Stimulated activated effector memory CD8-positive, alpha-beta T cell treated with anti-CD3 and anti-CD28 coated beads, Interleukin-12 subunit alpha, Interleukin-12 subunit beta, amount 100 ng/mL, for 72 hours (primary cell): ENCODE results near the gene PRKN.
"Not testable (repeated sequence)": the region's sequence is repeated elsewhere in the genome, so short reads cannot be mapped to it uniquely, and the experiment has no call there.

ENCODE experiments used
- ATAC-seq: fragments of 150-1000 bp; cut with Tn5 transposase; 2 replicates; pipeline ENCODE4 v1.10.0; 2021
- DNase-seq, 2 donors: peaks; one replicate each; pipeline ENCODE4 v3.0.0; 2021 to 2022; ENCODE audit warnings: low spot score in 2 of 2
- H3K27ac Mint-ChIP-seq: one replicate; pipeline ENCODE4 v1.8.0; 2022; ENCODE audit warnings: mild to moderate bottlenecking, mixed read lengths
- H3K36me3 Mint-ChIP-seq: one replicate; pipeline ENCODE4 v1.8.0; 2022; ENCODE audit warnings: mild to moderate bottlenecking, mixed read lengths
- H3K4me1 Mint-ChIP-seq: one replicate; pipeline ENCODE4 v1.8.0; 2022; ENCODE audit warnings: mixed read lengths
- H3K4me3 Mint-ChIP-seq: one replicate; pipeline ENCODE4 v1.8.0; 2022; ENCODE audit warnings: mild to moderate bottlenecking, mixed read lengths
- H3K9me3 Mint-ChIP-seq: one replicate; pipeline ENCODE4 v1.8.0; 2022; ENCODE audit warnings: mixed read lengths

Gene PRKN

DNA sequence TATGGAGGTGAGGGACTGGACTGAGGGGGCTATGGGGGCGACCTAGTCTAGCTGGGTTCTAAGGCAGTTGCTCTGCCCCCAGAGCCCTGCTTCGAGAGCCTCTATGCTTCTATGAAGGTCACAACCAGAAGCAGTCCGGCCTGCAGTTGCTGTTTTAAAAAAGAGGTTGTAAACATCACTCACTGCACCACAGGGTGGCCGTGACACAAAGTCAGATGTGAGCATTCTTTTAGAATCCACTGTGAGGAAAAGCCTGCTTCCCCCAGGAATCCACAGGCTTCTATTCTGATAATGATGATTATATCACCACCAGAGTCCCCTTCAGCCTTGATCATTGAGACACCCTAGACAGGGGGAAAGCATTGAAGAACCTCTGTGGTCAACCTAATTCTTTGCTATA, 1224.0 kb downstream of the PRKN start:
- H3K4me1 Mint-ChIP-seq: no peaks in the 10 kb centered on the region
- DNase-seq (no peak), ATAC-seq (no peak)
- H3K36me3 Mint-ChIP-seq: no peaks in the 10 kb centered on the region
- no peaks in the 10 kb centered on the region for H3K9me3 Mint-ChIP-seq
- no peak overlapping the region for H3K27ac Mint-ChIP-seq
- no peak overlapping the region for H3K4me3 Mint-ChIP-seq

DNA sequence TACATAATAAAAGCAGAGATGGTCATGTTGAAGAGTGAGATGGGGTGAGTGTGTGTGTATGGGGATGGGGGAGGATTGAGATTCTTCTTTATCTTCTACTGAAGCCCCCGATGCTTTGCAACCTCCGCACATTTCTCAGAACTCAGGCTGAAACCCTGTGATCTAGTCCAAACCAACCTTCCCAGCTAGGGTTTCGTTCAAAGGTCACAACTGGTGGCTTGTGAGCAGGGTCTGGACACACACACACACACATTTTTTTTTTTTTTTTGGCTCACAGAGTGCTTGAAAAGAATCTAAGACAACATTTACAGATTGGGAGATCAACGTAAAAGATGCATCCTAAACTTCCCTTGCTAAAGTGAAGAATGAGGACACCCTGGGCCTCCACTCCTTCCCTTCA, 1228.7 kb downstream of the PRKN start:
- Mint-ChIP-seq H3K4me3 (no peak overlapping the region), H3K27ac (no peak overlapping the region), H3K4me1 (no peaks in the 10 kb centered on the region), H3K36me3 (no peaks in the 10 kb centered on the region), H3K9me3 (no peaks in the 10 kb centered on the region)
- ATAC-seq: no peak
- no peak for DNase-seq

DNA sequence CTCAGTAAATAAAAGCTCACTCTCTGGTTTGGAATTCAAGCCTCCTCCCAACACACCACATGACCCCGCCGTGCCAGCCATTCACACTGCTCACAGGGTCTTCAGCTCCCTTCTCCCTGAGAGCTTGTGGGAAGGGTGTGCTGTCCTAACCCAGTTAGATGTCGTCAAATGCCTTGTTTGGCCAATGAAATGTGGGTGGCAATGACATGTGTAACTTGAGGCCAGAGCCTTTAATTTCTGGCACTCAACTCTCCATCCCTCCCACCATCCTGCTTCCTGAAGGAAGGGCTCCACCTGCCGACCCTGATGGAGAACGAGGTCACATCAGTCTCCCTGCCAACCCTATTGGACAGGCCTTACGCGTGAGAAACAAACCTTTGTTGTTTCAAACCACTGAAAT, 1229.2 kb downstream of the PRKN start:
- H3K9me3 Mint-ChIP-seq: no peaks in the 10 kb centered on the region
- DNase-seq (no peak), ATAC-seq (no peak)
- no peaks in the 10 kb centered on the region for H3K36me3 Mint-ChIP-seq
- H3K27ac Mint-ChIP-seq: no peak overlapping the region
- H3K4me1 Mint-ChIP-seq: no peaks in the 10 kb centered on the region
- H3K4me3 Mint-ChIP-seq: no peak overlapping the region

DNA sequence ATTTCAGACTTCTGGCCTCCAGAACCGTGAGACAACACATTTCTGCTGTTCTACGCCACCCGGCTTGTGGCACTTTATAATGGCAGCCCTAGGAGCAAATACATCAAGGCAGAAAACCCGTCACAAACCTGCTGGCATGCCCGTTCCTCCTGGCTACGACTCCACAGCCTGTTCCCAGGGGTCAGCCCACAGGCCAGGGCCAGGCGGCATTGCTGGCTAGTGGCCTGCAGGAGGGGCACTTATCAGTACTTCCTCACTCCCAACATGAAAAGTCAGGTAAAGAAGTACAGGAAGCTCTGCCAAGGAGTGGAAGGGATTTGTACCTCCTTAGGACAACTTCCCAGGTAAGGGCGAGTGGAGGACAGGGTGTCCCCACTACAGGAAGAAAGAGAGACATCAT, 1230.6 kb downstream of the PRKN start:
- Mint-ChIP-seq H3K4me1 (no peaks in the 10 kb centered on the region), H3K36me3 (no peaks in the 10 kb centered on the region), H3K9me3 (no peaks in the 10 kb centered on the region), H3K27ac (no peak overlapping the region), H3K4me3 (no peak overlapping the region)
- DNase-seq (no peak), ATAC-seq (no peak)

DNA sequence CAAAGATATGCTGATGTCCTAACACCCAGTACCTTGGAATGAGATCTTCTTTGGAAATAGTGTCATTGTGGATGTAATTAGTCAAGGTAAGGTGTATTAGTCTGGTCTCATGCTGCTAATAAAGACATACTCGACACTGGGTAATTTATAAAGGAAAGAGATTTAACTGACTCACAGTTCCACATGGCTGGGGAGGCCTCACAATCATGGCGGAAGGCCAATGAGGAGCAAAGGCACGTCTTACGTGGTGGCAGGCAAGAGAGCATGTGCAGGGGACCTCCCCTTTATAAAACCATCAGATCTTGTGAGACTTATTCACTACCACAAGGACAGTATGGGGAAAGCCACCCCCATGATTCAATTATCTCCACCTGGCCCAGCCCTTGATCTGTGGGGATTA, 1231.3 kb downstream of the PRKN start:
- ATAC-seq, DNase-seq, H3K4me3 Mint-ChIP-seq, H3K4me1 Mint-ChIP-seq, H3K9me3 Mint-ChIP-seq, H3K27ac Mint-ChIP-seq, H3K36me3 Mint-ChIP-seq: not testable (repeated sequence)

DNA sequence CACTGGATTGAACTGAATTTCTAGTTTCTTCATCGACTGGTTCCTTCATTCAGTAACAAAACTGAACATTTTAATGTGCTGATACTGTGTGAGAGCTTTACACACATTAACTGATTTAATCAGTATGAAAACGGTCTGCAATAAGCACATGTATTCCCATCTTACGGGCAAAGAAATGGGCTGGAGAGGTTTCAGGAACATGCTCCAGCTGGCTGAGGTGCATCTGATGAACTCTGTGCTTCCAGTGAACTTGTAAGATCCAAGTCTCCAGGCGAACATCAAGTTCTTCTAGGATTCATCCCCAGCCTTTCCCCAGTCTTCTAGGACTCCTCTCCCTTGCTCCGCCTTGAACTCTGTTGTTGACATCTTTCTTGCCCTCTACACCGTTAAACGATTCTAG, 1233.0 kb downstream of the PRKN start:
- Mint-ChIP-seq H3K27ac (no peak overlapping the region), H3K36me3 (no peaks in the 10 kb centered on the region), H3K9me3 (no peaks in the 10 kb centered on the region), H3K4me1 (no peaks in the 10 kb centered on the region), H3K4me3 (no peak overlapping the region)
- ATAC-seq (no peak), DNase-seq (no peak)

DNA sequence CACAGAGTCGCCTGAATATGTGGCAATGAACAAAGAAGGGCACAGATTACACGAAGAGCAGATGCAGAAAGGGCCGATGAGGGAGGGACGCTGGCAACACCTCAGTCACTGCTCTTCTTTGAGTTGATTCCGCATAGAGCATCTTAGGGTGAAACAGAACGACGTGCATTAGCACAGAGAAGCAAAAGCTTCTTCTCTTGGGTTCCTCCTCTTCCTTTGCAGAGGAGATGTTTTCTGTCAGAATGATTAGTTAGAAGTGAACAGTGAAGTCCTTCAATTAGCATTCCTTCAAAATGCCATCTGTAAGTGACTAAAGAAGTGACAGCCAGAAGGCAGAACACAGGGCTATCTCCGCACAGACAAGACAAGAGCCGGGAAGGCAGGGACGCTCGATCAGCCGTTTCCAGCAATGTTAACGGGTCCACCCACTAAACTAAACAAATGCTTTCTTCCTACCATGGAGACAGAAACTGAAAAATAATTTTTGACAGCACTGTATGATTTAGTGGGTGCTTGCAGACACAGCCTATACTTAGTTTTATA, 1233.9 kb downstream of the PRKN start:
- Mint-ChIP-seq H3K9me3 (no peaks in the 10 kb centered on the region), H3K4me1 (no peaks in the 10 kb centered on the region), H3K27ac (no peak overlapping the region), H3K4me3 (no peak overlapping the region), H3K36me3 (no peaks in the 10 kb centered on the region)
- no peak for DNase-seq
- no peak for ATAC-seq

DNA sequence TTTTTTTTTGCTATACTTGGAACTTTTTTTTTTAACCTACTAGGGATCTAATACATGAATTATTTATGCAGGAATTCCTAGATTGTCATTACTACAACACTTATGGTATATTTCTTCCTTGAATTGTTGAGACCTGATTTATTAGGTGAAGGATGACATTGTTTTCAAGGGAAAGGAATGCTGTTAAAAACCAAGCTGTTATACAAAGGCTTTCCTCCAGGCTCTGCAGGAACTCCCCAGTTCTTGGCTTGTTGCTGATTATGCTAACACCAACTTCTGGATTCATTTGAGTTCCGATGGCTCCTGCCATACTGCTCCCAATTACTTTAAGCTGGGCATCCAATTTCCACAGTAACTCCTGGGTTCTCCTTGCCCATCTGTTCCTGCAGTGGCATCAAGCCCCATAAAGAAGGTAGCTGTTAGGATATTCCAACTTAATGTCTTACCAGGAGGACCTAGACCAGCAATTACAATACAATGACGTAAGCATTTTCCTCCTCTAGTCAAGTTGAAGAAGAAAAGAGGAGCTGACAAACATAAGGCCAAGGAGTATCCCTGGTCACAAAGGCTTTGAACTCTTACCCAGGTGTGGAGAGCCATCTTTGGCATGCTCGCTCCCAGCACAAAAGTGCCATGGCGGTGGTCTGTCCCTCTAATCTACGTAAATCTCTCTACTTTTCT, 1237.8 kb downstream of the PRKN start:
- ATAC-seq: no peak
- DNase-seq: no peak
- H3K4me3 Mint-ChIP-seq: no peak overlapping the region
- no peaks in the 10 kb centered on the region for H3K4me1 Mint-ChIP-seq
- no peak overlapping the region for H3K27ac Mint-ChIP-seq
- H3K36me3 Mint-ChIP-seq: no peaks in the 10 kb centered on the region
- H3K9me3 Mint-ChIP-seq: no peaks in the 10 kb centered on the region

DNA sequence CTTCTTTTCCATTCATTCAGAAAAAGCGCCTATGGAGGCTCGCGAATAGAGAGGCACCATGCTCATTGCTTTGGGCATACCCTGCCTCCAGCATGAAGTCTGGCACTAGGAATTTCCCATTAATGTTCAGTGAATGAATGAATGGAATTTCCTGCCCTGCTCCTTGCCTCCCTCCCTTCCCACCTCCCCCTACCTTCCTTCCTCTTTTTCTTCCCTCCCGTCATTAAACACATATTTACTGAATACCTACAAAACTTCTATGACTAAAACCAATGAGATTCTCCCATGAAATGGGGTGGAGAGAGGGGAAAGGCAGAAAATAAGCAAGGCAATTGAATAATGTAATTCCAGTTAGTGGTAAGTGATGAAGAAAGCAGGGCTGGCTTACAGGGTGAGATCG, 1239.9 kb downstream of the PRKN start:
- no peaks in the 10 kb centered on the region for H3K9me3 Mint-ChIP-seq
- H3K4me1 Mint-ChIP-seq: no peaks in the 10 kb centered on the region
- no peak overlapping the region for H3K4me3 Mint-ChIP-seq

DNA sequence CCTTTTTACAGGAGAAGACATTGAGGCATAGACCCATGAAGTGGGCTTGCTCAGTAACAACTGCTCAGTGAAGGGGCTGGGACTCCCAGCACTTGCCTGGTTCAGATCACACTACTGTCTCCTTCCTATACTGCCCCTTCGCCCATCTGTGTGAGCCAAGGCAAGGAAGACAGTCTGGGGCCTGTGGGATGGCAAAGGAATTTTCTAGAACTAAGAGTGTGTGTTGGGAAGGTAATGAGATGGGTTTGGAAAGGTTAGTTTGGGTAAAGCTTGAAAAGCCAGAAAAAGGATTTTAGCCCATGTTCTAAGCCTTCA, 1240.4 kb downstream of the PRKN start:
- Mint-ChIP-seq H3K4me1 (no peaks in the 10 kb centered on the region), H3K9me3 (no peaks in the 10 kb centered on the region), H3K36me3 (no peaks in the 10 kb centered on the region), H3K4me3 (no peak overlapping the region), H3K27ac (no peak overlapping the region)
- DNase-seq (no peak), ATAC-seq (no peak)

More for the DNA sequence above, 1239.9 kb downstream of the PRKN start:
- DNase-seq (no peak), ATAC-seq (no peak)
- Mint-ChIP-seq H3K36me3 (no peaks in the 10 kb centered on the region), H3K27ac (no peak overlapping the region)

DNA sequence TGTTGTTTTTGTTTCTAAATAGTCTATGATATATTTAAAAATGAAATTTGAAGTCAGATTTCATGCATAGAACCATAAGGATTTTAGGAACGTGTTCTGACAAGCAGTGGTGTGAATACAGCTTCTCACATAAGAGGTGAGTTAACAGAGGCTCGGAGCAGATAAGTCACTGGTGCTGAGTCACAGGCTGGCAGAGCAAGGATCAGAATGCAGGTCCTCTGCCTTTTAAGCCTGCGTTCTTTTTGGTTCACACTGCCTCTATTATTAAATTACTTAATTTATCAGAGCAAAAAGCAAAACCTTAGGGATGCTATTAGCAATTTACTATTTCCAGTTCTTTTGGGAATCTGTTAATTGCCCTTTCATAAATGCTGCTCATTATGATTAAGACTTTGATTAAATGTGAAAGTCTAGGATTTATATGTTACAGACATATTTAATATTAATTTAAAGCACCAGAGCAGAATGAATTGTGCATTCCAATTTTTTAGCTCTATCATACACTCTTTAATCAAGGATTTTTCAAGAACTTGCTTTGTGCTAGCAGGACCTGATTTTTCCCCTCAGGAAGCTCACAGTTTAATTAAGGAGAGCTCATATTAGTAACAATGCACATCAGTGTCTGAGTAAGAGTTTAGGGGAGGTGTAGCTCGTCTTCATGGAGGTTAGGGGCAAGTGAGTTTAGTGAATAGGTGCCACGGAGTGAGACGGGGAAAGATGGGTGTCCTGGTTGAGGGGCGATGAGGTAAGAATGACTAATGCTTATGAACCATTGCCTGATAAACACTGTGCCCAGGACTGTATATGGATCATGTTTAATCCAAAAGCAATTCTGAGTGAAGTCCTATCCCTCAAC, 1241.0 kb downstream of the PRKN start:
- Mint-ChIP-seq H3K4me1 (no peaks in the 10 kb centered on the region), H3K4me3 (no peak overlapping the region), H3K27ac (no peak overlapping the region), H3K36me3 (no peaks in the 10 kb centered on the region), H3K9me3 (no peaks in the 10 kb centered on the region)
- ATAC-seq (no peak), DNase-seq (no peak)

DNA sequence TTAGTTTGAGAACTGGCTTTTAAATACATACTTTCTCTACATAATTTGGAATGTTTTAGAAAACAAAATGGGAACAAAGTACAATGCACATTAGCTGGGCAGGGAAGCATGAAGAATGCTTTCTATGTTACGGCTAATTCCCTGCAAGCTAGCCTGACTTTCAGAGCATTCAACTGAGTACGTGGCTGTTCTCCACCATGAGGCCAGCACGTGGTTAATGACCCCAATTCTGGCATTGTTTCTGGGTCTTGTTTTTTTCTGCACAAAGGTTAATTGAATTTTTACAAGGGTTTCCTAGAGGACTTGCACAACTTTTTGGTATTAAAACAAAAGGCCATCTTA, 1245.1 kb downstream of the PRKN start:
- ATAC-seq: no peak
- no peak overlapping the region for H3K4me3 Mint-ChIP-seq
- H3K9me3 Mint-ChIP-seq: no peaks in the 10 kb centered on the region
- H3K4me1 Mint-ChIP-seq: no peaks in the 10 kb centered on the region
- H3K27ac Mint-ChIP-seq: no peak overlapping the region
- no peak for DNase-seq
- no peaks in the 10 kb centered on the region for H3K36me3 Mint-ChIP-seq

DNA sequence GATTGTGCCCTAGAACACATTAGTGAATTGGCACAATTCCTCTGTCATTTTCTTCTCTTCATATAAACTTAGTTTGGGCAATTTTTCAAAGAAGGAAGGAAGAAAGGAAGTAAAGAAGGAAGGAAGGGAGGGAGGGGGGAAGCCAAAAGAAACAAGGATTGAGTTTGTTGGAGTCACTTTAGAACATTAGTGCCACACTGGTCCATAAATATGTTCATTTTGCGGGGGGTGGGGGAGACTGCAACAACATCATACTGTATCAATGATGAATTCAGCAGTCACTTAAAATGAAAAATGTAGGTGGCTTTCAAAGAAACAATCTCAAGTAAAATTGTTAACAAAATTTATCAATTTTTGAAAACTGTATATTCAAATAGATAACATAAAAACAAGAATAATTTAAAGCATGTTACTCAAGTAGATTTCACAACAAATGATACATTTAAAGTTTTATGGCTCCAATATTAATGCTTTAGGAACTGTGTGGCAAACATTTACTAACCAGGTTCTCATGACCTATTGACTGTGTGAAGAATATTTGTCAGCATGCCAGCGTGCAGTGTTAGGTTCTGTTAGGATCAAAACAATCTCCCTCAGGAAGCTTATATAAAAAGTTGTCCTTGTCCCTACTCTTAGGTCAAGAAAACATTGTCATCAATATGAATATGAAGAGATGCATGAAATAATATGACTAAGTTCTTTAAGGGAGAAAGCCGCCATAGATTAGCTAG, 1245.6 kb downstream of the PRKN start:
- no peak overlapping the region for H3K4me3 Mint-ChIP-seq
- no peaks in the 10 kb centered on the region for H3K36me3 Mint-ChIP-seq
- no peaks in the 10 kb centered on the region for H3K4me1 Mint-ChIP-seq
- H3K9me3 Mint-ChIP-seq: no peaks in the 10 kb centered on the region
- DNase-seq (no peak), ATAC-seq (no peak)
- H3K27ac Mint-ChIP-seq: no peak overlapping the region

DNA sequence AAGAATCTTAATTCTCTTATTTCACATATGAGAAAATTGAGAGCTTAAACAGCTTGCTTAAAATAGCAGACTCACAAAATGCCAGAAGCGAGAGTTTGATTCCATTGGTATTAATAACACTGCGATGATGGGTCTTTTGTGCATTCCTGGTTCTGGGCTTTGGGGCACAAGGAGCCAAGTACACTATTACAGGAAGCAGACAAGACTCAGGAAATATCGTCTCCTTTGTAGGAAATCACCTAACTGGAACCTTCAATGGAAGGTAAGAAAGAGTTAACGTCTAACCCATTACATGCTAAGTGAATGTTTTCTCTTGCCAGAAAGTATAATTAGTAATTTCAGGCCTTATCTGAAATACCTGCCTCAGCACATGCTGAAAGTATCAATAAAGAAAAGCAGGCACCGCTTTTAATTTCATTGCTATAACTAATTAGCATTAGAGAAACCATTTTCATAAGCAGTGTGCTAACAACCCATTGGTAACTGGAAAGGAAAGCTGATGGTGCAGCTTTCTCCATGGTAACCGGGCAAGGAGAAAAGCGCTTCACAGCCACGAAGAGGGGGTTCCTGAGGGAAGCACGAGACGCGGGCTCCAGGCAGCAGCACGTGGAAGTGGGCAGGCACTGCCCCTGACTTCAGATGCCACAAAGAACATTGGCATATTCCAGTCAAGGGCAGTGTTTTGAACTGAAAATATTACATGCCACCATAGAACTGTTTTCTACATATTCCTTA, 1247.0 kb downstream of the PRKN start:
- DNase-seq: no peak
- ATAC-seq: no peak
- H3K4me1 Mint-ChIP-seq: no peaks in the 10 kb centered on the region
- H3K9me3 Mint-ChIP-seq: no peaks in the 10 kb centered on the region
- no peaks in the 10 kb centered on the region for H3K36me3 Mint-ChIP-seq
- H3K27ac Mint-ChIP-seq: no peak overlapping the region
- H3K4me3 Mint-ChIP-seq: no peak overlapping the region

DNA sequence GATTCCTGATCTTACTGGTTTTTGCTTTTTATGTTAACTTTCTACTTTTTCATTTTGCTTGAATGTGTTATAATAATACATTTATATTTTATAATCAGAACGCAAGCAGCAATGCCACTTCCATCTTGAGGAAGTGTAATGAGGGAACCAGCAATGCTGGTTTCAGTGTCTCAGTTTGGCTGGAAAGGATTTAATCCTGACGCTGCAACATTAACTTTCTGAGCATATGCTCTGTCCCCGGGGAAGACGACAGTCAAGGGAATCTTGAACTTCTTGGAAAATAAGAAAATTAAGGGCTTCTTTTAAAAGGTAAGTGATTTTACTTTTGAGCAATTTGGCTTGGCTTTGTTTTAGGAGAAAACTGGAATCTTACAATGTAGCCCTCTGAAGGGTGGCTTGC, 1248.2 kb downstream of the PRKN start:
- Mint-ChIP-seq H3K27ac (no peak overlapping the region), H3K36me3 (no peaks in the 10 kb centered on the region), H3K9me3 (no peaks in the 10 kb centered on the region), H3K4me1 (no peaks in the 10 kb centered on the region), H3K4me3 (no peak overlapping the region)
- ATAC-seq: no peak
- DNase-seq: no peak
